GM21515 (cell line): ENCODE results near the gene MGST1.

ENCODE experiments used
- ATAC-seq: cut with Tn5 transposase; IDR thresholded peaks from one replicate; pipeline ENCODE4 v1.9.1; 2021; ENCODE audit not compliant: unreplicated experiment

MGST1 gene, protein sequence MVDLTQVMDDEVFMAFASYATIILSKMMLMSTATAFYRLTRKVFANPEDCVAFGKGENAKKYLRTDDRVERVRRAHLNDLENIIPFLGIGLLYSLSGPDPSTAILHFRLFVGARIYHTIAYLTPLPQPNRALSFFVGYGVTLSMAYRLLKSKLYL

DNA sequence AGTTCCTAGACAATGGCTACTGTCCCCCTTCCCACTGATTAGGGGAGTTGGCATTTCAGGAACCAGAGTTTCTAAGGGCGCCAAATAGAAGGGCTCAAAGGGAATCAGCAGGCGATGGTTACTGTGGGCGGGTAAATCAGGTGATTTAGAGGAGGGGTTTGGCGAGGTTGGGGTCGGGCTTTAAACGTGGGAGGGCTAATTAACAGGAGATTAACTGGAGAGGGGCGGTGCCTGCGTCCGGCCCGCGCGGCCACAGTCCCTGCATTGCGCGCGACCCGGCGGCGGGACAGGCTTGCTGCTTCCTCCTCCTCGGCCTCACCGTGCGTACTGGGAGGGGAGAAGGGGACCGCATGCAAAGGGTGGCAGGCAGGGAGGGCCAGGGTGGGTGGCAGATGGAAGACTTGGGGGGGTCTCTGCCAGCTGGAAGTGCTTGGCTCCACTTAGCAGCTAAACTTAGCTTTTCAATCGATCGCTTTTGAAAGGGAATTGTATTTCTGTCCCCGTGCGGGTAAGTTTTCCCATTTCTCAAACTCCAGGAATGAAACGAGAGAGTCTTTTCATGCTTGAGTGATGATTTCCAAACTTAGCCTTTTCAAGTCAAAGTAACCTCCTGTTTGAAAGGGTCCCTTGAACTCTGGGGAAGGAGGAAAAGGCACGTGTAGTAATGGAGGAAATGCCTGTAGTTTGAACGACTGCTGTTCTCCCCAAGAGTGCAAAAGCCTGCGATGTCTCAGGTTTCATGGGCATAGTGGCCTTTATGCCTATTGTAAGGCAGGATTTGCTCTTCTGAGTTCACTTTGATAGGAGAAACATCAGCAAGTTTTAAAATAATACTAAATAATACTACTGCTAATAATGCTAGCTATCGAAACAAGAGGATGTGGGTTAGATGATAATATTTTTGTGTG lies at the start of gene MGST1:
TSS of gene MGST1 (plus strand) at position 255 of the 908 bp plus-strand sequence. CDS start 6,608 bp downstream, outside the sequence.
- ATAC-seq = peak; percentile 59

DNA sequence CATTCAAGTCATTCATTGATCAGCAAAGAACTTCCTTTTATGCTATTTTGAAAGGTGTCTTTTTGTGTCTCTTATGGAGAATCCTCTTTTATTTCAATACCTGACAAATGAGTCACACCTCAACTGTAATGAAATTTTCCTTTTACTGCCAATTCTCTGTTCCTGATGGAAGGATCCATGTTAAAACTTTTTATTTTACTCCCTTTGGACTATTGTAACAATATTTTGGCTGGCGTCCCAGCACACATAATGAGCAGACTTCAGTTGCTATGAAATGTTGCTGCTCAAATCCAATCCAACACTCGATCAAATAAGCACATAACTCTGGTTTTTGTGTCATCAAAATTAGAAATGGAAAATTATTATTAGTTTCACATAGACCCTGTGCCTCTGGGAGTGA lies 48.0 kb upstream of the MGST1 start:
- no peak for ATAC-seq

DNA sequence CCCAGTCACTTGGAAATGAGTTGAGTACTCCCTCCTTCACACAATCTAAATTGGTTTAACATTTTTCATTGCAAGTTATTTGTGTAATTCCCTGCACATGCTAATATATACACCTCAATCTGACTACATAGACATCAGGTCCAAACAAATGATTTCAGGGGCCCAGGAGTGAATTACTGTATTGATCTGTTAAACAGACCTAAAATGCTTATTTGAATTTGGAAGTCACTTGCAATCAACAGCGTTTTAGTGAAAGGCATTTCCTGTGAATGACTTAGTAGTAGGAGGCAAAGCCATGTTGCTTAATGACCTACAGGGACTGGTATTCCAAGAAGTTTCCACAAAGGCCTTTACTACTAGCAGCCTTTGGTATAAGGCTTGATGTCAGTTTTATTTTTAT lies 47.3 kb upstream of the MGST1 start:
- ATAC-seq = no peak

DNA sequence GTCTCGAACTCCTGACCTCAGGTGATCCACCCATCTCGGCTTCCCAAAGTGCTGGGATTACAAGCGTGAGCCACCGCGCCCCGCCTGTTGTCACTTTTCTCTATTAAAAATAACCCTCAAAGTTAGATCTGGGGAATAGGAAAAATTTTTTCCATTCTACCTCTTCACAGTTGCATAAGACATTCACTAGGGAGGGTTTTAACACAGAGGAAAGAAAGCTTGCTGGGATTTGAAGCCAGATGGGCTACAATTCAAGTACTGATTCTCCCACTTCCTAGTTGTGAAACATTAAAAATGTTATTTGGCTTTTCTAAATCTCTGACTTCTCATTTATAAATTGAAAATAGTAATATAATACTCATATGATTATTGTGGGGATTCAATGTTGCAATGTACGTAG lies 46.7 kb upstream of the MGST1 start:
- ATAC-seq = no peak

DNA sequence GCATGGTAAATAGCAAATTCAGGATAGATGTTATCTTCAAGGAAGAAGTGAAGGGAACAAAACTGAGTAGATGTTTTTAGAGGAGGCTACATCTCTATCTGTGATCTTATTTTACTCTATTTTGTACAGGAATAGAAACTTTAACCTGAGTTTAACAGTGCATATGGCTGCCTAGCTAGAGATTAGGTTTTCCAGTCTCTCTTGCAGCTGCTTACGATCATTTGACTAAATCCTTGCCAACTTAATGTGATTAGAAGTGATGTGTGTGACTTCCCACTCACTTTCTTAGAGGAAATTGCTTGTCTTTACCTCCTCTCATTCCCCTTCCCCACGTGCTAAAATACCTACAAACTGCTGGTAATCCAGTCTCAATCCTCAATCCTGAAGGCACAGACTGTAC lies 43.5 kb upstream of the MGST1 start:
- ATAC-seq = no peak

DNA sequence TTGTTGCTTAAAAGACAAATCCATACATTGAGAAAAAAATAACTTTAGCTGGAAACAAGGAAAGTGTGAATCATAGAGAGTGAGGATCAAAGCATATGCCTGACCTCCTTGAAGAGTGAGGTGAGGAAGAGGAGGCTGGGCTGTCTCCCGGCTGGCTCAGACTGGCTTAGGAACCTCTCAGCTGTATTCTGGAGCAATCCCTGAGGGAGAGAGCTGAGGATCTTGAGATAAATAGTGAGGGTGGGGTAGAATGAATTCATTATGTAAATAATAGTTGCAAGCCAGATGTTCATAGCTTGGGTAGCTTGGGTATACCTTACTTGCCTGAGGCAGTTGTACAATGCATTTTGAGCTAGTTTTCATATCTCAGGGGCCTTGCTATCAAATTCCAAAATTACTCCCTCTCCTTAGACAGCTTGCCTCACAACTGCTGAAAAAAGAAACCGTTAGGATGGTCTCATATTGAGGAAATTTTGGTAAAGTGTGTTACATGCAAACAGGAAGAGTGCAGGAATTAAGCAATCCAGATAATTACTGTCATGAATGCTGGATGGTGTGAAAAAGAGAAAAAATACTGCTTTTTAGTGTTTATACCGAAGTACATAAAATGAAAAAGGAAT lies 39.5 kb upstream of the MGST1 start:
- no peak for ATAC-seq

DNA sequence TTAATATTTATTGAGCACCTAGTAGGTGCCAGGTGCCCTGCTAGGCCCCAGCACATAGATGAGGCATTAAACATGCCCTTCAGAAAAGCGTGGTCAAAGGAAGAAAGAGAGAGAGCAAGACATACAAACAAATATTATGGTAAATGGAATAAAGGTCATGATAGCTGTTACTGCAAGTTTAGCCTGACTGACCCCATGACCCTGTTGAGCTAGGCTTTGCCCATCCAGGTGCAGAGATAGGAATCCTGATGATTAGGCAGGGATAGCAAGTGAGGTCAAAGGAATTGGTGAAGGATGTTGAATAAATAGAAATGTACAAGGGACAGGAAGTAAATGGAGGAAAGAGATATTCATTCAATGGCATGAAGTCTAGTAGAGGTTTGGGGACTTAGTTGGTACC lies 36.5 kb upstream of the MGST1 start:
- ATAC-seq = no peak

DNA sequence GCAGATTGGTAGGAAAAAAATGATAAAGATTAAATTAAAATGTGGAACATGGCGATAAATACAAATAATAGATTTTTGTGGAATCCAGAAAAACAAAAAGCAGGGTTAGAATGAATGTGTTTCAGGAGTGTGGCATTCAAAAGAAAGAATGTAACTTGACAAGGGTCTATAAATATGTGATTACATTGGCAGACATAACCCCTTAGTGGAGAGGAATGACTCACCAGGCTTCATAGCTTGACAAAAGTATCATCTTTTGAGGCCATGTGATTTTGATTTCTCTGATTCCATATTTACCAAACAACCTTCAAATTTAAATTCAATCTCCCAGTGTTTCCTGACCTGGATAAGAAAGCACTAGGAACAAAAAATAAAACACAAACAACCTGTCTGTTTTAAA lies 24.4 kb upstream of the MGST1 start:
- no peak for ATAC-seq

DNA sequence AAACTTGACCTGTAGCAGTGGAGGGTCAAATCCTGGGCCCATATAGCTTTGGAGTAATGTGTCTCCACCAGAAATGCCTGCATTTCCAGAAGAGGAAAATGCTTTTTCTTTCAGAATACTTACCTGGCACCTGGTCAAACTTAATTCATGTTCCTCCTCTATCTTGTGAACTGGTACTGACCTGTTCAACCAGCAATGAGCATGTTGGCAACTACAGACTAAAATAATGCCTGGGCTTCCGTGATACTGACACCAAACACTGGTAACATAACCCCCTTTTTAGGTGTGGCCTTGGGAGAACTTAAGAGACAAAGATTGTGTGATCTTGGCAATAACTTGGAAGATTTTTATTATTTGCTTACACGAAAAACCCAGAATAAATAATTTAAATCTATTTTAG lies 23.8 kb upstream of the MGST1 start:
- ATAC-seq = no peak

DNA sequence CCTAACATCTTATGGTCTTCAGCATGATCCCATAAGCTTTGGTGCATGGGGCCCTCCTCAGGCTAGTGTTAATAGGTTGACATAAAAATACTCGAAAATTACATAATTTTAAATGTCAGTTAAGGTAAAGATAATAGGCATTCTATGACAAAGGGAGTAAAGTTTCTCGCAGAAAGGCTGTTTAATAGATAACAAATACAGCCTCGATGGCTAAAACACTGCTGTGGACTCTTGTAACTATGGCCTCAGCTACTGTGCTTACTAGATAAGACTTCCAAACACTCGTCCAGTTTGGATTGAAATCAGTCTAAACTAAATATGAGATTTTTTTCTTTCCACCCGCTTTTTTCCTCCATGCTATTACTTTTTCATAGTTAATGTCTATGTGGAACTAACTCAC lies 23.2 kb upstream of the MGST1 start:
- no peak for ATAC-seq

DNA sequence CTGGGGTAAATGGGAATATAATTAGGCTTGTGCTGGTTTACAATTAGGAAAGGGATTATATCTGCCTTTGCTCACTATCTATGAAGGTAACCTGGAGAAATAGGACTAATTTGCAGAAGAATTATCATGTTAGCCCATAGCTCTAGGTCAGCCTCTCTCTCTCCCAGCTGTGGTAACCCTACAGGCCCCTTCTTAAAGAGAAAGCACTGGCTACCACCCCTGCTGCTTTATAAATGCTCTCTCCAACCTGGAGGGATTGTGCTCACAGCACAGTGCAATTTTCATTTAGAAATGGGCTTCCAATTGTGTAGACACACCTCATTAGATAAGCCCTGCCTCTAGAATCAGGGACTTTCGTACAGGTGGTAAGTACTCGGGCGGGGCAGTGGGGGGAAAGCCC lies 22.7 kb upstream of the MGST1 start:
- ATAC-seq = no peak

DNA sequence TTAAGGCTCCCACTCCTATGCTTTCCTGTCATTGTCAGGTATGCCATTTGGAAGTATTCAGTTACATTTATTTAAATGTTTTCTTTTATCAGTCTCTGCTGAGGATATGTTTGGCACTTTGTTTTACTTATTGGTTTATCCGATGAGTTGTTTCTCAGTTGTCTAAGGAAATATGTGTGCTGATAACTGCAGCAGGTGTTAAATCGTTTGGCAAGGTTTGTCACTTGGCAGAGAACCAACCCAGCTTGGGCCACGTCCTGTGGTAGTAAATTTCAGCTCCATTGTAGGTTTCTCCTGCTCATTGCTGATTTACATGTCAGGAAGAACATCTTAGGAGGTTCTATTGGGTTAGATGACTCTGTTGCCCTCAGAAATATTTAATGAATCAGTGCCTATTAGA lies 22.0 kb upstream of the MGST1 start:
- ATAC-seq = no peak

DNA sequence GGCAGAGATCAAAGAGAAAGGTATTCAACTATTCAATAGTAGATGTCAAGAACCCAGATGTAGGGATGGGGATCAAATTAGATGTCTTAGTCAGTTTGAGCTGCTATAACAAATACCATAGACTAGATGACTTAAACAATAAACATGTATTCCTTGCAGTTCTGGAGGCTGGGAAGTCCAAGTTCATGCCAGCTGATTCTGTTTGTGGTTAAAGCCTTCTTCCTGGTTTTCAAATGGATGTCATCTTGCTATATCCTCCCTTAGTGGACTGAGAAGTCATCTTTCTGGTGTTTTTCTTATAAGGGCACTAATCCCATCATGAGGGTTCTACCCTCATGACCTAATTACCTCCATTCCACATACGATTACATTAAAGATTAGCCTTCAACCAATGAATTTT lies 19.5 kb upstream of the MGST1 start:
- ATAC-seq = no peak

DNA sequence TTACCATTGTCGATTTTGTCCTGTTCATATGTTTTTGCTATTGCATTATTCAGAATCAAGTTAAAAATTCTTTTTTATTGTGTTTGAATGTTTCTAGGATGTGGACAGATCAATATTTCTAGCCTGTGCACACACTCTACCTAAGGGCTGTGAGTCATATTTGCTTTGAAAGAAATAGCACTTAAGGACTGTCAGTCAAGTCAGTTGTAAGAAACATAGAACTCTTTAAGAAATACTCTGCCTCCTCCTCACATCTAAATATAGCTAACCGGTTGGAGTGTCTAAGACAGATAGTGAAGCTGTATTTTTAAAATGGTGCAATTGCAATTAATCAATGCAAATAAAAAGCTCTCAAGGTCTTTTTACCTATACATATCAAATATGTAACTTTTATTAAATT lies 17.9 kb upstream of the MGST1 start:
- ATAC-seq = no peak

DNA sequence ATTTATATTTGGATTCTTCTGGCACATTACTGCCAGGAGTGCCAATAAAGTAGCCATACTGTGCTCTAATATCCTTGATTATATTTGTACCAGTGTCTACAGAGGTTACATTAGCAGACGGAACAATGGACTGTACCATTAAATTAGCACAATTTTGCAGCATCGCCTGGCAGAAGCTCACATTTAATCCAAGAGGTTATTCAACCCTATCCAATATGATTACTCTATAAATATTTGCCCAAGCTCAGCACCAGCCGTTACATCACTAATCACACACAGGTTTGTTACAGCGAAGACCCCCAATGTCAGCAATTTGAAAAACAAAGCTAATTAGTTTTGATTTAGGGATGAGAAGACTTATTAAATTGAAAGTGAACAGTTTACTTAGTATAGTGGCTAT lies 16.9 kb upstream of the MGST1 start:
- ATAC-seq = no peak

DNA sequence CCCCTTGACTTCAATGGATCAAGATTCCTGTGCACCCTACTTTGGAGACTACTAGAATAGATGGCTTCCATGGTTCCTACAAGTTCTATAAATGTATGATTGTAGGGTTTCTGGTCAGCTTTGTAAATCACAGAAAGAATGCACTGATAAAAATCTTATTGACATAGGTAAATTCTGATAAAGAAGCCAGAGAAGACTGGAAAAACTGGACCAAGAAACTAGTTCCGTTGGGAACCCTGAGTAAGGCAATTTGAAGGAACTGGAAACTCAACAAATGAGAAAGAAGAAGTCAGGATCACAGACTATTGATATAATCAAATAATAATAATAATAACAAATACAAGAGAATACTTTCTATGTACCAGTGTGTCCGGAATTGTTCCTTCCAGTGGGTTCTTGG lies 15.4 kb upstream of the MGST1 start:
- no peak for ATAC-seq

DNA sequence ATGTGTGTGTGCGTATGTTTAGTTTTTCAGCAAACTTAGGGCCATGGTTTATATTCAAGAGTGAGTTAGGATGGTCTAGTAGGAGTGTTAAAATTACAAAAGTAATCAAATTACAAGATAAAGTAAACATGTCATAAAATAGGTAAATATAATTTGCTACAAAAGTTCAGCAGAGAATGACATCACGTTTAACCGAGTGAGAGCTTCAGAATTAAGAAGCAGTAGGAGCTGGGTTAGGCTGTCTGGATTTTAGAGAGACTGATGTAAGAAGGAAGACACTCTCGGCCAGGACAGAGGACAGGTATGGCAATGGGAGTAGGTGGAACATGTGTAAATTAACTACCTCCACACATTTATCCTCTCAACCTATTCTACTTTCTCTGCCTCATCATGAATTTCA lies 11.6 kb upstream of the MGST1 start:
- ATAC-seq = no peak

DNA sequence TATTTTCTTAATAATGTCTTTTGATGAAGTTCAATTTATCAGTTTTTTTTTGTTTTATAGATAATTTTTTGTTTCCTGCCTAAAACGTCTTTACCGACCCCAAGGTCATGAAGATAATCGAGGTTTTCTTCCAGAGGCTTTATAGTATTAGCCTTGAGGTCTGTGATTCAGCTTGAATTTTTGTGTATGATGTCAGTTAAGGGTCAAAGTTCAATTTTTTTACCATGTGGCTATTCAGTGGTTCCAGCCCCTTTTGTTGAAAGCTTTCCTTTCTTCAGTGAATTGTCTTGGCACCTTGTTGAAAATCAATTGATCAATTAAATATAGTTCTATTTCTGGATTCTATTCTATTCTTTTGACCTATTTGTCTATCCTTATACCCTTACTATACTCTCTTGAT lies 3.2 kb upstream of the MGST1 start:
- ATAC-seq = no peak

DNA sequence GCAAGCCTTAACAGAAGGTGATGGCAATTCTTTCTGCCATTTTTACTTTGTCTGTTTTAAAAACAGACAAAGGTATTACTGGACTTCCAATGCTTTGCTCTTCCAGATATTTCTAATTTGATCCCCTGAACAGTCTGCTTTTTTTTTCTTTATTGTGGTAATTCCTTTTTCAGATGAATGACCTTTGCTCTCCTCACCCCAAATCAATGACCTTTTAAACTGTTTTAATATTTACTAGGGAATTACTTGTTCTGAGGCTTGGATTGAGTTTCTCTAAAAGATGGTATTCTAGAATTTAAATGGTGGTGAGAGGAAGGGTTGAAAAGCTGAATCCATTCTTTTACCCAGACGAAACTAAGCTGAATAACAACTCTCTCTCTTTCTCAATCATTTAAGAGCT lies 2.3 kb upstream of the MGST1 start:
- ATAC-seq = no peak

DNA sequence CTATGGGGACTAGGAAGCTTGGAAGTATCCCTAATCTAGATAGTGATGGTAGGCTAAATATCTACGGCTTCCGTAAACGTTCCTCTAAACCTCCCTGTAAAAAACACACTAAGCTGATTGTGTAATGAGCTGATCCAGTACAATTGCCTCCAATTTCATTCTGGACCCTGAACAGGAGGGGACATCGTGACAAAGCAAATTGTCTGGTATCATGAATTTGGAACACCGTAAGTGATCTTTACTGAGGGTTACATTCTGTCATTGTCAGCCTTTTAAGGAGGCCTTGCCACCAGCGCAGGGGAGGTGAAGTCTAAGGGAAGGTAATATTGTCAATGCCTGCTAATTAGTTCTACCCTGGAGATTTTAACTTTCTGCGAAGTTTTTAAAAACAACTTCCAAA lies 487 bp upstream of the MGST1 start:
- no peak for ATAC-seq

DNA sequence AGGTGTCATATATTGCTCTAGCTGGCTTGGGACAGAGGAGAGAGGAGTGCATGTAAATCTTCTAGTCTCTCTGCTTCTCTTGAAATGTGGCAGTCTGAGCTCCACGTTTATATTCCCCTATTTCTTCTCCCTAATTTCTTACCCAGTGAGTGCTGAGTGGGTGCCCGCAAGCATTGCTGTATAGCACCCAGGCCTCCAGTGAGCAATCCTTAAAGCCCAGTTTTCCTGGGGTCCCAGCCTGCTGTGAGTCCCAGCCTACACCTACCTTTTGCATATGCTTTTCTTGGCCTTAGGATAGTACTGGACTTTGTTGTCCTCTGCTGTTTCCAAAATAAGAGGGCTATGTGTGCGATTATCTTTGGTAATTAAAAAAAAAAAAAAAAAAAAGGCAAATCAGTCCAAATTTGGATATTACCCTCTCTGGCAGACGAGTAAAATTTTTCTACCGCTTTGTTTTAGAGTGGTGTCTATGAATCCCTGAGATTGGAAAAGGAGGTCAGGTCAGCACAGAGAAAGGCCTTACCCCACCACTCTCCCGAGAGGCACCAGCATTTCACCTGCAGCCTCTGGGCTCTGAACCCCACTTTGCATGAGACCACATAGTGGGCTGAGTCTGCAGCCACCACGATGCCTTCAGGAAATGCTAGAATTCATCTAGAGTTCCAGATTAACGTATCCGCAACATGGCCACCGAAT lies 1.1 kb downstream of the MGST1 start:
- peak; percentile 48 for ATAC-seq

DNA sequence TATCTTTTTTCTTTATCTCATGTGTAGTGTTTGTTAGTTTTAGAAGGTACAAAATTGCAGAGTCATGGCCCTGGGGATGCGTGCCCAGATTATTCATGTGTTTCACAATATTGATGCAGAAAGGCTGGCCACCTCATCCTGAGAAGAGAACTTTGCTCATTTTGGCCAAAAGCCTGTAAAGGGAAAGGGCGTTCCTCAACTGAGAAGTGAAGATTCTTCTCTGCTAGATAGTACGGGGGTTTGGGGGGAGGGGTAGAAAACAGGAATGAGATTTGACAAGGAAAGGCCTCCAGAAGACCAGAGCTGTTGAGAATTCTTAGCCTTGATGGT lies 1.7 kb downstream of the MGST1 start:
- peak; percentile 16 for ATAC-seq
